VCaP (cell line): ENCODE measurements around the gene CGB8.
"Not testable (repeated sequence)": the region's sequence is repeated elsewhere in the genome, so short reads cannot be mapped to it uniquely, and the experiment has no call there.

ENCODE experiments used
- H3K27ac ChIP-seq: fragments of 450-650 bp; 2 replicates; pipeline ENCODE4 v1.5.1; 2017
- CTCF ChIP-seq: fragments of 450-650 bp; conservative IDR thresholded peaks from 2 replicates; pipeline ENCODE4 v1.5.1; 2017; ENCODE audit warnings: mild to moderate bottlenecking, moderate library complexity

Gene CGB8

GRCh38 chr19:49085020-49085867 is 36.3 kb upstream of the CGB8 start, which contains the start of gene SNRNP70:
Gene SNRNP70 (plus strand): TSS chr19:49085451. CDS start chr19:49086415, 964 bp downstream.
- no peak for TF ChIP-seq CTCF
- H3K27ac ChIP-seq = peak within 1 kb of the TSS; percentile 94

- peak overlapping the region; percentile 94 for H3K27ac ChIP-seq
- TF ChIP-seq CTCF = no peak
Observed at GRCh38 chr19:49084206-49085019, 35.5 kb upstream of the CGB8 start.

GRCh38 chr19:49081273-49081672 is 32.4 kb upstream of the CGB8 start:
- no peak for TF ChIP-seq CTCF
- H3K27ac ChIP-seq = no peak overlapping the region

GRCh38 chr19:49080392-49080791 is 31.5 kb upstream of the CGB8 start:
- no peak overlapping the region for H3K27ac ChIP-seq
- TF ChIP-seq CTCF = no peak

- H3K27ac ChIP-seq = not testable (repeated sequence)
- TF ChIP-seq CTCF = peak; percentile 92
Observed at GRCh38 chr19:49074869-49075268, 26.0 kb upstream of the CGB8 start.

GRCh38 chr19:49073514-49074378 is 24.8 kb upstream of the CGB8 start:
- no peak overlapping the region for H3K27ac ChIP-seq
- peak; percentile 28 for TF ChIP-seq CTCF
